Islet precursor cell (in vitro differentiated cells): Measurements from ENCODE around the gene FOXD4.
"Not testable (repeated sequence)": the region's sequence is repeated elsewhere in the genome, so short reads cannot be mapped to it uniquely, and the experiment has no call there.

ENCODE experiments used
- DNase-seq: peaks from one replicate; pipeline ENCODE4 v3.0.0-alpha.2; 2018

The FOXD4 gene

GRCh38 chr9:117995-118467 lies at the start of gene FOXD4:
TSS of gene FOXD4 (minus strand) at chr9:118417. CDS start at chr9:118119, 298 bp downstream.
- DNase-seq: not testable (repeated sequence)

- not testable (repeated sequence) for DNase-seq
These were observed 41.7 kb upstream of the FOXD4 start for GRCh38 chr9:159871-160270.

GRCh38 chr9:151173-151572 lies 33.0 kb upstream of the FOXD4 start:
- DNase-seq: not testable (repeated sequence)

DNA sequence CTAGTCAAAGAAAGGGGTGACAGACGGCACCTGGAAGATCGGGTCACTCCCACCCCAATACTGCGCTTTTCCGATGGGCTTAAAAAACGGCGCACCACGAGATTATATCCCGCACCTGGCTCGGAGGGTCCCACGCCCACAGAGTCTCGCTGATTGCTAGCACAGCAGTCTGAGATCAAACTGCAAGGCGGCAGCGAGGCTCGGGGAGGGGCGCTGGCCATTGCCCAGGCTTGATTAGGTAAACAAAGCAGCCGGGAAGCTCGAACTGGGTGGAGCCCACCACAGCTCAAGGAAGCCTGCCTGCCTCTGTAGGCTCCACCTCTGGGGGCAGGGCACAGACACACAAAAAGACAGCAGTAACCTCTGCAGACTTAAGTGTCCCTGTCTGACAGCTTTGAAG lies 21.7 kb upstream of the FOXD4 start:
- DNase-seq: not testable (repeated sequence)

- not testable (repeated sequence) for DNase-seq
These were observed 848 bp downstream of the FOXD4 start for GRCh38 chr9:117144-117994.

- DNase-seq: not testable (repeated sequence)
These were observed 1.8 kb downstream of the FOXD4 start for GRCh38 chr9:116239-117077.

- not testable (repeated sequence) for DNase-seq
These were observed 3.1 kb downstream of the FOXD4 start for GRCh38 chr9:115118-115451.

DNA sequence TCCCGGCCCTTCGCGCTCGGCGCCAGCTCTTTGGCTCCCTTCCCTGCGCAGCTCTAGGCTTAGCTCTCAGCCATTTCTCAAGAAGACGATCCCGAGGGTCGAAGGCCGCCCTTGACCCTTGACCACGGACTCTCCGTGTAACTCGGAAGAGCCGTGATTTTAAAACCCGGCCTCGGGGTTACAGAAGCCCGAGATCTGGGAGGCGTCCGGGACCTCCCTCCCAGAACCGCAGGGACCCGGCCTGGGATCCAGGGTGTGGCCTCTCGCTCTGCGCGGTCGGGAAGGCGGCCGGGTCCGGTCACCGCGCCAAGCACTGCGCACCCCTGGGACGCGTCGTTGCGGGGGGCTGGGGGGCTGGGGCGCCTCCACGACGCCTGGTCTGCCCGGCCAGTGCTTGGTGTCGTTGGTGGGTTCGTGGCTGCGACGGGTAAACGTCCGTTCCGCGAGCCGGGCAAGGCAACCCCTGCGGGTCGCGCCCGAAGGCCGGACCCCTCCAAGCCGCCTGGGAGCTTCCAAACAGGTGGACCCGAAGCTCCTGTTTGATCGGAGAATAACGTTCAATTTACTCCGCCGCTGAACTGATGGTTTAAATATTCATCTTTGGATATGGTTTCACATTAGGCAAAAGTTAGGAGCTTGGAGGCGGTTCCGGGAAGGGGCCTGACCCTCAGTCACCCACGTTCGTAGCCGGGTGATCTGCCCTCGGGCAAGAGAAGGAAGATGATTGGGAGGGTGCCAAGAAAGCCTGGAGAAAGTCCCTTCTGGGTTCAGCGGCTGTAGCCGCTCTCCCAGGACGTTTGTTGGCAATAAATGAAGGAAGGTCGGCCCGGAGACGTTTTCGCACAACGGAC lies 3.7 kb downstream of the FOXD4 start:
- DNase-seq: not testable (repeated sequence)

DNA sequence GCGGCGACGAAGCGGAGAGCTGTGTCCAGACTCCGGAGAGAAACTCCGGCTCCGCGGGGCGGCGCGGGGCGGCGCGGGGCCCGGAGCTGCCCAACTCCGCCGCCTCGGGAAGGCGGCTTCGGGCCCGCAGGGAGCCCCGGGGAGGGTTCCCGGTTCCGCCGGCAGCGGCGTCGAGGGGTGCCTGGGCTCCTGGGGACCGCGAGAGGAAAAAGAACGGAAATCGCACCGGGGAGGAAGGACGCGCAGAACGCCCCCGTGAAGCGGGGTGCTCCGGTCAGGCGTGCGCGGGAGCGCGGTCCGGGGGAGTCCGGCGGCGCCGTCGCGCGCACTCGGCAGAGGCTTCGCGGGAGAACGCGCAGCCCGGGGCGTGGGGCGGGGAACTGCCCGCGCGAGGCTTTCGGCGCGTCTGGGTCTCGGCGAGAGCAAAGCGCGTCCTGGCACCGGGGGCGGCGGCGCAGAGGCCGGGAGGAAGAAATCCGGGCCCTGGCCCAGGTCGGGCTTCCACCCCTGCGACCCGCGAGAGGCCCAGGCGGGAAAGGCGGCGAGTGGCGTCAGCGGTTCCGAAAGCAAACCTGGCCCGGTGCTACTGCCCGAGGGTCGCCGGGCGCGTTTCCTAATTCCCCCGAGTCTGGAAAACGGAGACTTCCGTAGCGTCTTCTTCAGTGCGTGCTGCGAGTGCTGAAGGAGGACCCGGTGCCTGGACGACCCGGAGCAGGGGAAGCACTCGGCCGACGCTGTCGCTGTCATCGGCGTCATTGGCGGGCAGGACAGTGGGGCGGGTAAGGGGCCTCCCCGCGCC lies 4.5 kb downstream of the FOXD4 start:
- DNase-seq: peak; percentile 72

GRCh38 chr9:112589-113467 lies 5.4 kb downstream of the FOXD4 start:
- DNase-seq: not testable (repeated sequence)

DNA sequence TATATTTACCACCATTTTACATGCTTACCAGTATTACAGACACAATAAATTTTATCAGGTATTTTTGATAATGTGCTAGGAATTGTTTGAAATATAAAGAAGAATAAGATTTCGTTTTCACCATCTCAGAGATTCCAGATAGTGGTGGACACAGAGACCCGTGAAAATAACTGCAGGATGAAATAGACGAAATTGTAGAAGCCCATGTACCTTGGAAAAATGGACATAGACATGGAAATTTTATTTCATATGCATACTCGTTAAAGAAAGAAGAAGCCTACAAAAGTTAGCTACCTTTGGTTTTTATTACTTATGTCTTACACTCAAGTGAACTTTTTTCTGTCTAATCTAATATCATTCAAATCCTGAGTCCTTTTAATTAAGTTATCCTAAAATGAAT lies 7.5 kb downstream of the FOXD4 start:
- not testable (repeated sequence) for DNase-seq

DNA sequence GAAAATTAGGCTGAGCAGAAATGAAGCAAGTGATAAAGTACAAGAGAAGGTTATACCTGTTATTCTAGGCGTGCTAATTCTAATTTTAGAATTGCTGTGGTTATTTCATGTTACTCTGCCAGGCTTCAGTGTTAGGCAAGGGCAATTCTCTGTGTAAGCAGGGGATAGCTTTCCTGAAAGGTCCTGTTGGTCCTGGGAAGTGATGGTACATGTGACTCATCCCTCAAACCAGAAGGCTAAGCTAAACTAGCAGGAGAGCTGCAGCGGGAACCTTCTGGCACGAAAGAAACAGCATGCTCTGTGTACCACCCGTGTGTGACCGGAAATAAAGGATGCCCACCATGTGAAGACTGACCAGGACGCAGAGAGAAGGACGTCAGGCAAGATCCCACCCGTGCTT lies 8.7 kb downstream of the FOXD4 start:
- peak; percentile 49 for DNase-seq

- peak; percentile 35 for DNase-seq
These were observed 9.3 kb downstream of the FOXD4 start for GRCh38 chr9:108742-109495.

DNA sequence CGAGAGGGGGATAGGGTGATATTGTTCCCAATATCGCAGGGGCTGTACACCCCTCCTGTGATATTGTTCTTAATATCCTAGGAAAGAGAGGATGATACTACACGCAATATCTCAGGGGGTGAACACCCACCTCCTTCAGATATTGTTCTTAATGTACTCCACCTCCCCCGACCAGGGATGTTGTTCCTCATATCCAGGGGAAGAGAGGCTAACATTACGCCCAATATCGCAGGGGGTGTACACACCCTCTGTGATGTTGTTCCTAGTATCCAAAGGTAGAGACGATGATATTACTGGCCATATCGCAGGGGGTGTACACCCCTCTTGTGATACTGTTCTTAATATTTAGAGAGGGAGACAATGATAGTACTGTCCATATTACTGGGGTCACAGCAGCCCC lies 12.2 kb downstream of the FOXD4 start:
- peak; percentile 13 for DNase-seq

- not testable (repeated sequence) for DNase-seq
These were observed 17.8 kb downstream of the FOXD4 start for GRCh38 chr9:100430-100829.

DNA sequence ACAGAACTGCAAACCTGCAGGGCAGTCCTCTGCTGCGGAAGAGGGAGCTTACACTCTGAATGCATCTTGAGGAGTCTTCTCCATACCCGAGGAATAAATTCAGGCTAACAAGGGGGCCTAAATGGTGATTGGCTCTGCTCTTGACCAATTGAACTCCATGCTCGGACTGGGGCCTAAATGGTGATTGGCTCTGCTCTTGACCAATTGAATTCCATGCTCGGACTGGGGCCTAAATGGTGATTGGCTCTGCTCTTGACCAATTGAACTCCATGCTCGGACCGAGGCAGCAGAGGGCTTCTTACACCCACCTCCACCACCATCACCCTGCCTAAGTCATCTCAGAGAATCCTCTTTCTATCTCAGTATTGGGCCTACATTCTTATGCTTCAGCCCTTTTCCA lies 18.4 kb downstream of the FOXD4 start:
- DNase-seq: not testable (repeated sequence)

- DNase-seq: not testable (repeated sequence)
These were observed 19.4 kb downstream of the FOXD4 start for GRCh38 chr9:98775-99174.

- DNase-seq: not testable (repeated sequence)
These were observed 23.2 kb downstream of the FOXD4 start for GRCh38 chr9:94992-95391.

GRCh38 chr9:94323-94722 lies 23.9 kb downstream of the FOXD4 start:
- not testable (repeated sequence) for DNase-seq

DNA sequence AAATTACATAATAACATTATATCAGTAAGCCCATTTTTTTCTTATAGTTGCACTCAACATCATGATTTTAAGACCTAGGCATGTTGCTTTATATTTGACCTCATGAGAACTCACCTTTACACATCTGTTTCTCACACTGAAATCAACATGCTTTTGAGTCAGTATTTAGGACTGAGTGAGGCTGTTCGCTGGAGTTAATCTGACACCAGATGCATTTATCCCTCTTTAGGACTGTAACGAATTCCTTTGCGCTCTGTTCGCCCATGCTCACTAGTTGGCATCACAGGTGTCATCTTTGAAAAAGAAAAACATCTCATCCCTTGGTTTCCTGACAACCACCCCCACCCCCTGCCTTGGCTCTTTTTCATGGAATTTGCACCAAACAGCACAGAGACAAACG lies 24.3 kb downstream of the FOXD4 start:
- DNase-seq: not testable (repeated sequence)
